GM18499 (cell line): ENCODE data around the gene TUBB6.

Experiments
- ATAC-seq: cut with Tn5 transposase; IDR thresholded peaks from one replicate; pipeline ENCODE4 v1.9.1; 2021; ENCODE audit warnings: moderate number of reproducible peaks; ENCODE audit not compliant: insufficient read depth, unreplicated experiment

Gene TUBB6

DNA sequence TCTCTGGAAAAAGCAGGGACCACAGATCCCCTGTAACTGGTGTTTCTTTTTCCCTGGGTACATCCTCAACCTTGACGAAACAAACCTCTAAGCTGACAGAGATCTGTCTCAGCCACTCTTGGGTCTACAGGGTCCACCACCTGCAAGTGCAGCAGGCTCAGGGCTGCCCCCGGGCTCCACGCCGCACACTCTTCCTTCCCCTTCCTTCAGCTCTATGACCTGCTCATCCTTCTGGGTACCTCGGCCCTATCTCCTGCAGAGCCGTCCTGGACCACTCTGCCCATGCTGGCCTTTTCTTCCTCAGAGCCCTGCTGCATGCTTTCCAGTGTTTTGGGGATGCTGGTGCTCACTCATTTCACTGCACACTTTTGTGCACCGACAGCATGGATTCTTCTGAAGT lies 27.5 kb downstream of the TUBB6 start:
- no peak for ATAC-seq

- ATAC-seq, result no peak
These were observed 28.2 kb downstream of the TUBB6 start for GRCh38 chr18:12336171-12336613.

GRCh38 chr18:12336887-12337286 lies 28.8 kb downstream of the TUBB6 start:
- no peak for ATAC-seq

DNA sequence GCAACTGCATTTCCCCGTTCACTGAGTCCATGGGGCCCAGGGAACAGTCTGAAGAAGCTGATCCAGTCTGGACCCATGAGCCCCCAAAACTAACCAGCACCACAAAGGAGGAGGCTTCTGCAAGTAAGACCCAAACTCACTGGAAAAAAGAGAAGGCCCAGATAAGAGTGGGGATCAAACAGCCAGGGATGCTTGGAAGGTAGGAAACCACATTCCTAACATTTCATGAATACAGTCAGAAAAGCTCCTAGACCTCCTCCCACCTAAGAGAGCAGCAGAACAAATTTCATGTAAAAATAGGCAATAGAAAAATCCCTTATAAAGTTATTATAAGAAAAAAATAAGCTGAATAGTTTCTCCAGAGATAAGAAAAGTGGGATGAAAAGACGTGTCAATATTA lies 30.3 kb downstream of the TUBB6 start:
- no peak for ATAC-seq

DNA sequence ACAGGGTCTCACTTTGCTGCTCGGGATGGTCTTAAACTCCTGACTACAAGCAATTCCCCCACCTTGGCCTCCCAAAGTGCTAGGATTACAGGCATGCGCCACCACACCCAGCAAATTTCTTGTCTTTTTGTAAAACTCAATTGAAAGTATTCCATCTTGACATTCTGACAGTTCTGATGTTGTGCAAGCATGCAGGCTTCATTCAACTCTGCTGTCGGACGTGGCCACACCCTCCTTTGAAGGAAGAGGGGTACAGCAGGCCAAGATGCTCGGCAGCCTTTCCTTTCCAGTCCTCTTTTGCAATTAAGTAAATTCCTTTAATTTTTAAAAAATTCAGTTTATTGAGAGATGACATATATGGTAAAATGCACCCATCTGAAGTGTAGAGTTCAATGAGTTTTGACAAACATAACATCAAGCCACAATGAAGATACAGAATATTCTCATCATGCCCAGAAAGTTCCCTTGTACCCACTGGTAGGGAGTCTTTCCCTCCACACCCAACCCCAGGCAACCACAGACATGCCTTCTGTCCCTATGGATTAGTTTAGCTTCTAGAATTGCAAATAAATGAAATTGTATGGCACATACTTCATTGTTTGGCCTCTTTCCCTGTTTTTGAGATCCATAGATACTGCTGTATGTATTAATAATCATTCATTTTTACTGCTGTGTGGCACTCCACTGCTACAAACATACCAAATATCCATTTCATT lies 33.1 kb downstream of the TUBB6 start:
- ATAC-seq, result no peak

- no peak for ATAC-seq
These were observed 34.6 kb downstream of the TUBB6 start for GRCh38 chr18:12342661-12343060.

DNA sequence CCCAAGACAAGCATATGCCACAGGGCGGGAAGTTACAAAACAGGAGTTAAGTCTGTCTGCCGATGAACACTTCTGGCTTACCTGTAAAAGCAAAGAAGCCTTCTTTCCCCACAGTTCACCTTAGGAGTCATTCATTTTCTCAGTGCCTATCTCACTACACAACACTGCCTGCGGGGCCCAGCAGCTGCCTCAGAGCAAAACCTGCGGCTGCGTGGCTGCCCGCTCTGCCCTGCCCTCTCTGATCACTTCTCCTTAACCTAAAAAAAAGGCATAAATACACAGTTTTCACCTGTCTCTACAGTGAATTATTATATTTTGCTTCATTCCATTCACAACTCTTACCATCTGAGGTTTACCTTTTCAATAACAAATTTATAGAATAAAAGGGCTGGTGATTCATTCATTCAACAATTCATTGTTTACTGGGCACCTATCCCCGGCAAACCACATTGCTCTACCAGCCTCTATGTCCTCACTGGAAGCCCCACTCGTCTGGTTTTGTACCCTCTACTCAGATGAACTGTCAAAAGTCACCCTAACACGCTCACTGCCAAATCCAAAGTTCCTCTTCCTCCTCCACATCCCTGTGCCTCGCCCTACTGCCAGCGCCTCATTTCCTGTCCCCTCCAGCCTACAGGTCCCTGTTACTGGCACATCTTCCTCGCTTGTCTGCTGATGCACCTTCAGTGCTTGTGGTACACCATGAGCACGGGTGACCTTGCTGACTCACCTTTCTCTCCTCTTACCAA lies 37.6 kb downstream of the TUBB6 start:
- no peak for ATAC-seq

- ATAC-seq, result no peak
These were observed 38.2 kb downstream of the TUBB6 start for GRCh38 chr18:12346240-12346565.

GRCh38 chr18:12347895-12348294 lies 39.9 kb downstream of the TUBB6 start:
- ATAC-seq, result no peak

DNA sequence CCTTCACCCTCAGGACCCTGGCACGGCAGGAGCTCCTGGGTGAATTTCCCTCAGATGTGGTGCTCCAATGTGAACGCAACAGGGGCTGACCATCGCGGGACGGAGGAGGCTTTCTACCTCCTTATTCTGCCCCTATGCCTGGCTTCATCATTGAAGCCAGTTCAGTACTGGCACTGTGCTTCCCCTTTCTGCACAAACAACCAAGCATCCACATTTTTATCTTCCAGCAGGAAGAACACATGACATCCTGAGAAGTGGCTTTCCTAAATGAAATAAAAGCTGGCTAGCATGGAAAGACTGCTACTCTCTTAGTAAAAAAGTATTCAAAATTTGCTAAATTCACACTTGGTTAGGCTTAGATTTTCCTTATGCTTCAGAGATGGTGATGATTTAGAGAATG lies 44.1 kb downstream of the TUBB6 start:
- no peak for ATAC-seq

DNA sequence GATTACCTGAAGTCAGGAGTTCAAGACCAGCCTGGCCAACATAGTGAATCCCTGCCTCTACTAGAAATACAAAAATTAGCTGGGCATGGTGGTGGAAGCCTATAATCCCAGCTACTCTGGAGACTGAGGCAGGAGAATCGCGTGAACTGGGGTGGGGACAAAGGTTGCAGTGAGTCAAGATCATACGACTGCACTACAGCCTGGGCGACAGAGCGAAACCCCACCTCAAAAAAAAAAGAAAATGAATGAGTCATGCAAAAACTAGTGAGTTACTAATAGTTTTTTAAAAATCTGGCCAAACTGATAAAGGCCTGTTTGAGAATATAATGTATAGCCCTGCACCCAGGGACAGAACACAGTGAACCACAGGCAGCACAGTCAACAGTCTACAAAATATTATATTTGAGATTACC lies 51.5 kb downstream of the TUBB6 start:
- no peak for ATAC-seq

DNA sequence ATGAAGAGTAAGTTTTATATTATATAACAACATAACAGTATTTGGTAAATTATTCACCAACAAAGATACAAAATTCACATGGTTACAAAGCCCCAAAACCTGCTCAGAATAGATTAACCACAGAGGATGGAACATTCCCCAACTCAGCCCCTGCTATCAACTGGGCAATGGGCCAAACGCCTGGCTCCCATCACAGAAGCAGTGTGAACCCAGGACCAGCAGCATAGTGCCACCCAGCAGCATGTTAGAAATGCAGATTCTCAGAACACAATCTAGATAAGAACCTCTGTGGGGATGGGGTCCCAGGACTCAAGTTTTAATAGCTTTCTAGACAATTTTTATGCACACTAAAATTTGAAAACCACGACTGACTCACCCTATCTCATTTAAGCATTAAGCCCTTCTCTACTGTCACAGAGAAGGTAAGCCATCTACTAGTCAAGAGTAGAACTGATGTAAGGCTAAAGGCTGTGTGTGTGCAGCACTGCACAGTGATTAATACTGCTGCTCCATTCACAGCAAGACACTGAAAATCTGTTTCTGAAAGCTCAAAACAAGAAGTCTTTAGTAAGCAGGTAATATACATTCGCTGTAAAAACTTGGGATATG lies 53.8 kb downstream of the TUBB6 start:
- no peak for ATAC-seq

DNA sequence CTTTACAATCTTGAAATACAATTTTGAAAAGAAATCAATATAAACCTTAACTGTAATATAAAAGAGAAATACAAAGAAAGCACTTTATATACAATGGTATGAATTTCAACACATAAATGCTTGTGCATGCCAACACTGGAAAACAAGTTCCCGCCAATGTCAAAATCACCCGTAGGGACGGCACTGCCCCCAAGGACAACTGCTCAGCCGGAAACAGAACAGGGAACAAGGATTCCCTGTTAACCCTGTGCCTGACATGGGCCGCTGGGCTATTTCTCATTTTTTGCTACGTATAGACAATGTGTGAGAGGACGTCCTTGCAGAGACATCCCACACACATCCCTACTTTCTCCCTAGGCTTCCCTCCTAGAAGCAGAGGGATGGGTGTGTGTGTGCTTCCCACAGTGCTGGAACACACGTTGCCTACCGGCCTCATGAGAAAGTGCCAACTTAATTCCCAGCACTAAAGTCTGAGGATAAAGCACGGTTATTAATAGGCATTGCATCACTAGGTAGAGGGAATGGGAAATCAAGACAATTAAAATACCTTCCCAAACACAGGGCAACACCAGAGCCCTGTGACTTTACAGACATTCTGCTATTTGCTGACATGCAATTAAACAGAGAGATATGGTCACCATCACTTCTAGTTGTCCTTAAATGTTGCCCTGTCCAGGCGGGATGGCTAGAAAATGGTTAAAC lies 54.6 kb downstream of the TUBB6 start:
- ATAC-seq, result no peak

DNA sequence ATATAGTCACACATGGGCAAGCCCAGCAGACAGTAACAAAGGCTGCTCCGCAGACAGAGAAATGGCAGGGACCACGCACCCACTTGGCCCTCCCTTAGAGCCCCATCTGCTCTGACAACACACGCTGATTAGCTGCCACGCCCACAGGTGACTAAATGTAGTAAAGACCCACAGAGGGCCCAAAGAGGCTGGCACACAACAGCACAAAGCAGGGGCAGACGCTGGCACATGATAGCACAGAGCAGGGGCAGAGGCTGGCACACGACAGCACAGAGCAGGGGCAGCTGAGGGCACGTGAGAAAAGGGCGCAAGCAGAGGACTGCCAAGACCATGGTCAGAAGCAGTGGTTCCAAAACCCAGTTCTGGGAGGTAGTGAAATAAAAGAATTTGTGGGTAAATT lies 58.3 kb downstream of the TUBB6 start:
- ATAC-seq, result no peak

DNA sequence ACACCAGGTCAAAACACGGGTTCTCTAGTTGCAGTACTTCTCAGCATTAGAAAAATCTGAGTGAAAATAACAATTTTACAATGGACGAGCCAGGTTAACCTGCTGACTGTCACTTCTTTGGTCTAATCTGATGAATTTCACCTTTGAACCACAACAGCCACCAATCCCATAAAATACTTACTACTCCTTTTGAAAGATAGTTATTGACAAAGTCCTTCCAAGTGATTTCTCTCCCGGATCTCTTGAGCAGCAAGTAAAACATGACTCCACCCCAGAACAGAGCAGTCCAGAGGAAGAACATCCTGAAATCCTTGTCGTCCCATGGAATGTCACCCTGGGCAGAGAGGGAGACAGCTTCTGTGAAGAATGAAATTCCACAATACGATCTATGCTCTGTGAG lies 58.7 kb downstream of the TUBB6 start:
- ATAC-seq, result no peak

DNA sequence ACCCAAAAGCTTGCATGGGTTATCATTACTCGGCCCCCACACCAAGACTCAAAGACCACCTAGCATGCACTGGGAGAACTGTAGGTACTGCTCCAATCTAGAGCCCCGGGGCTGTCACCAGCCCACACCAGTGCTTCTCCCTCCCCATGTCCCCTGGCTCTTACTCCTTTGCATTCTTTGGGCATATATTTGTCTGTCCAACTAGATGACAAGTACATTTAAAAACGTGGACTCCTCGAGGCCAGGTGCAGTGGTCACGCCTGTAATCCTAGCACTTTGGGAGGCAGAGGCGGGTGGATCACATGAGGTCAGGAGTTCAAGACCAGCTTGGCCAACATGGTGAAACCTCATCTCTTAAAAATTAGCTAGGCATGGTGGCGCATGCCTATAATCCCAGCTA lies 61.2 kb downstream of the TUBB6 start:
- ATAC-seq, result no peak

DNA sequence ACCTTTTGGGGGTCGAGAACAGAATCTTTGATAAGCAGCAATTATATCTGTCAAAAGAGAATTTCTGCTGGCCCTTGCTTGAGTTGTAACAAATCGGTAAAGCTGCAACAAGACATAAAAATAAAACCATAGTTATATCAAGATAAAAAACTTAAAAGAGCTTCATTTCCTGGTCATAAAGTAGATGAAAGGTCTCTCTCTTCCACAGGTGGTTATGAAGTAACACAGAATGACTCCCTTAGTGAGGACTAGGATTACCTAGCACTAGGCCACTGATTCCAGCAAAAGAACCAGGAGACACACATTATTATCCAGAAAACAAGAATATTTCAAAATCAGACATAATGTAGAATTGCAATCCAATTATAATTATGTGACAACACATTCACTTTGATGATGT lies 63.5 kb downstream of the TUBB6 start:
- no peak for ATAC-seq

- ATAC-seq, result no peak
These were observed 64.4 kb downstream of the TUBB6 start for GRCh38 chr18:12372406-12372805.

DNA sequence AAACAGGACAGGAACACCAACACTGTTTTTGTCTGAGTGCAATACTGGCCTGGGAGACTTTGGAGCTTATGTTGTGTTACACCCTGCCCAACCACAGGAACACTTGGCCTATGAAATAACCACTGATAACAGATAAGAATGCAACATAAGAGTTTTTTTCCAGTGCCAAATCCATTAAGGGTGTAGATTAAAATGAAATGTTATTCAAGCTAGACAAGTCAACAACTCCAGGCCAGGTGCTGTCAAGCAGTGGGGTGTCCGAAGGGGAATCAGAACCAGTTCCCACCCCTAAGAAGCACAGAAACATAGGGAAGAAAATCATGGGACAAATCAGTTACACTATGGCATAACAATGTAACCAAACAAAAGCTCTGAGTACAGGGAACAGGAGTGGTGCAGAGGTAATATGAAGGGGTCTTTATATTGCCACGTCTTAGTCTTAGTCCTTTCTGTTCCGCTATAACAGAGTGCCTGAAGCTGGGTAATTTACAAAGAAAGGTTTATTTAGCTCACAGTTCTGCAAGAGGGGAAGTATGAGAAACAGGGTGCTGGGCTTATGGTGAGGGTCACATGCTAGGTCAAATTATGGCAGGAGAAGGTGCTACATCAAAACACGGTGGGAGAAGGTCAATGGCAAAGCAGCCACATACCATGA lies 65.2 kb downstream of the TUBB6 start:
- ATAC-seq, result no peak

- no peak for ATAC-seq
These were observed 65.7 kb downstream of the TUBB6 start for GRCh38 chr18:12373771-12374116.

- no peak for ATAC-seq
These were observed 66.4 kb downstream of the TUBB6 start for GRCh38 chr18:12374401-12374800.
